Measurements from ENCODE around the gene OR8J3.

Gene OR8J3

GRCh38 chr11:56140151-56140661 is at the start of gene OR8J3:
TSS of gene OR8J3 (minus strand) at chr11:56140201. CDS start at chr11:56137718, 2,483 bp downstream.
- no peak for DNase-seq (ENCODE audit: low read depth)
- TF ChIP-seq CTCF (conservative IDR thresholded peaks at IDR 0.05; ENCODE audit: low read depth, low read length): no peak
- H3K4me3 ChIP-seq (ENCODE audit: low read depth, low read length): no peak within 1 kb of the TSS

GRCh38 chr11:56188602-56189001 is 48.6 kb upstream of the OR8J3 start:
- no peak overlapping the region for H3K4me3 ChIP-seq (ENCODE audit: low read depth, low read length)
- no peak for DNase-seq (ENCODE audit: low read depth)
- TF ChIP-seq CTCF (conservative IDR thresholded peaks at IDR 0.05; ENCODE audit: low read depth, low read length): no peak

- DNase-seq (ENCODE audit: low read depth): no peak
- TF ChIP-seq CTCF (conservative IDR thresholded peaks at IDR 0.05; ENCODE audit: low read depth, low read length): no peak
- H3K4me3 ChIP-seq (ENCODE audit: low read depth, low read length): no peak overlapping the region
These were observed 43.5 kb upstream of the OR8J3 start for GRCh38 chr11:56183459-56183858.

- no peak for TF ChIP-seq CTCF (conservative IDR thresholded peaks at IDR 0.05; ENCODE audit: low read depth, low read length)
- H3K4me3 ChIP-seq (ENCODE audit: low read depth, low read length): no peak within 1 kb of the TSS
- DNase-seq (ENCODE audit: low read depth): no peak
These were observed 36.3 kb upstream of the OR8J3 start, which contains the start of gene OR5J2 for GRCh38 chr11:56176318-56176717. TSS of gene OR5J2 (plus strand) at chr11:56176618. CDS start at chr11:56176618, 0 bp downstream.

- DNase-seq (ENCODE audit: low read depth): no peak
- TF ChIP-seq CTCF (conservative IDR thresholded peaks at IDR 0.05; ENCODE audit: low read depth, low read length): no peak
- no peak overlapping the region for H3K4me3 ChIP-seq (ENCODE audit: low read depth, low read length)
These were observed 32.3 kb upstream of the OR8J3 start for GRCh38 chr11:56172256-56172830.

GRCh38 chr11:56163804-56164203 is 23.8 kb upstream of the OR8J3 start:
- no peak overlapping the region for H3K4me3 ChIP-seq (ENCODE audit: low read depth, low read length)
- DNase-seq (ENCODE audit: low read depth): no peak
- no peak for TF ChIP-seq CTCF (conservative IDR thresholded peaks at IDR 0.05; ENCODE audit: low read depth, low read length)

- H3K4me3 ChIP-seq (ENCODE audit: low read depth, low read length): no peak within 1 kb of the TSS
- no peak for DNase-seq (ENCODE audit: low read depth)
- no peak for TF ChIP-seq CTCF (conservative IDR thresholded peaks at IDR 0.05; ENCODE audit: low read depth, low read length)
These were observed 20.2 kb upstream of the OR8J3 start, which contains the start of gene OR8K5 for GRCh38 chr11:56160217-56160616. TSS of gene OR8K5 (minus strand) at chr11:56160317. CDS start at chr11:56160317, 0 bp downstream.
